Measurements from ENCODE around the gene PRMT9.

PRMT9 gene

DNA sequence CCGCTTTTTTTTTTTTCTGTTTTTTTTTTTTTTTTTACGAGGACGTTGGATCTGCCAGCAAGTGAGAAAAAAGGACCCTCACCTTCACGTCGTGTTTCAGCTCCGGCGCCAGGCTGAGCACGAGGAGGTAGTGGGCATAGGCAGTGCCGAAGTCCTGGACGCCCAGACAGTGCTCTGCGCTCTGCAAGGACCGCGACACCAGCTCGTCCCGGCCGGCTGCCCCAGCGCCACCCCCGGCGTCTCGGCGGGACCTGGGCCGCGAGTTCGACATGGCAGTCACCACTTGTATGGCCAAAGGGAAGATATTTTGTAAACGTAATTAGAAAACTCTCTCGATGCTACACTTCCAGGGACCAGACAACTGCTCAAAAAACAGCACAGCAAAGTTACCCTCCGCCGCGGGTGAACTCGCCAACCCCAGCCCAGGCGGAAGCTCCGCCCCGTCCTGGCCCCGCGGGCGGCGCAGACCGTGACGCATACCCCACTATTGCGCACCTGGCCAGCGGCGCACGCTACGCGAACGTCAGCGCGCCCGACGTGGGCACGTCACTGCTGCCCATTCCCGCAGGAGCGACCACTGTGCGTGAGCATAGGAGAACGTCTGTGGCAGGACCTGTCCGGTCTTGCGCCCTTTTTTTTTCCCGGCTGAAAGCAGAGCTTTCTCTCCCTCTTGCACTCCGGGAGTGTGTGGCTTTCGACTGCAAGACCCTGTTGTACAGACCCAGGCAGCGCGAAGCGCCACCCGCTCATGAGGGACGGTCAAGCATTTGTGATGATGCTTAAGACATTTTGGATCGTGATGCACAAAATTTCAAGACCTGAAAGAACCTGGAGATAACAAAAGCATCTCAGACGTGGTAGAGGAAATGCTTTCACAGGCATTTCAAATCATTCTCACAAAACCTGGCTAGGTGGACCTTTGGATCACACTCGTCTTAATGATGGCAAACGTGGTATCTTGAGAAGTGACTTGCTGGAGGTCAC lies at the start of gene PRMT9:
TSS of gene PRMT9 (minus strand) at position 447 of the 984 bp plus-strand sequence. CDS start at position 271, 176 bp downstream.
- peak; percentile 89 for DNase-seq

- no peak for DNase-seq
Measured at GRCh38 chr4:147732518-147733235, 48.7 kb upstream of the PRMT9 start.

DNA sequence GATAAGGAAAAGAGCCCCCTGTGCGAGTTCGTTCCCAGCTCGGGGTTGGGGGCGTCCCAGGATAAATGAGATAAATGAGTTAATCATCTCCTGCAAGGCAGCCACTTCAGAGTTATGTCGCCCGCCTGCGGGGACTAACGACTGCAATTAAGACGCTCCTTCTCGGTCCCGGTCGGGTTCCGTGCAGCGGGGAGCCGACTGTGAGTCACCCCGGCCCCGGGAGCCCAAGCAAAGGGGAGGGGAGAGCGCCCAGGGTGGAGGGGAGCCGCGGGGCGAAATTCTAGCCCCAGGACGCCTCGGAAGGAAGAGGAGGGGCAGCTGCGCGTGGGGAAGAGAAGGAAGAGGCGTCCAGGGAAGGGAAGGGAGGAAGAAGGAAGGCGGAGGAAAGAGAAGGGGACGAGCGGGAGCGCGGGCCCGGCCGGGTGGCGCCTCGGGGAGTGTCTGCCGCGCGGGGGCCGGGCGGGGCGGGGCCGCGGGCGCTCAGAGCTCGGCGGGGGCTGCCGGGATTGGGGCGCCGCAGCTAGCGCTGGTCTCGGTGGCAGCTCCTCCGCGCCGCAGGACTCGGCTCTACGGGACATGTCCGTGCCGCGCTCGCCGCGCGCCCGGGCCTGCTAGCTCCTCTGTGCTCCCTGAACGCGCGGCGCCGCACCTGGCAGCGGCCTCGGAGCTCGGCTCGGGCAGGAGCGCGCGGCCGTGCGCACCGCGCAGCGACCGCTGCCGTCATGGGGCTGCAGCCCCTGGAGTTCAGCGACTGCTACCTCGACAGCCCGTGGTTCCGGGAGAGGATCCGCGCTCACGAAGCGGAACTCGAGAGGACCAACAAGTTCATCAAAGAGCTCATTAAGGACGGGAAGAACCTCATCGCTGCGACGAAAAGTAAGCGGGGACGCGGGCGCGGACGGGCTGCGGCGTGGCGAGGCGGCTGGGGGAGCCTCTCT lies 47.9 kb upstream of the PRMT9 start, which contains the start of gene ARHGAP10:
TSS of gene ARHGAP10 (plus strand) at position 509 of the 938 bp plus-strand sequence. CDS start at position 723, 214 bp downstream.
- peak; percentile 79 for DNase-seq

DNA sequence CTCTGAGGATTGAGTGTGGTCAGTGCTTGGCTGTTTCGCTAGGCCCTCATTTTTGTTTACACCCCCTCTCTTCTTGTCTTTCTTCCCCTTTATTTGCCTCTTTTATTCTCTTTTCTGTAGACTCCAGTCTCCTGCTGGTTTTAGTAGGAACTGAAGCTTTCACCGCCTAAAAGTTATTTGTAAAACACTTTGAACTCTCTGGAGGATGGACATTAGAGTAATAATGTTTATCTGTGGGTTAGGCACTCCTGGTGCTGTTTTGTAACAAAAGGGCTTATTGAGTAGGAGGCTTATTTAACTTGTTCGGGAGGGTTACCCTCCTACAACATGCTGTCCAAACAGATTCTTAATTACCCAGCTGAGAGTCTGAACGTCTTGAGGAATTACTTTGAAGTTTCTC lies 46.4 kb upstream of the PRMT9 start:
- no peak for DNase-seq

GRCh38 chr4:147727476-147728028 lies 43.6 kb upstream of the PRMT9 start:
- DNase-seq = no peak

- DNase-seq = no peak
Measured at GRCh38 chr4:147725673-147726072, 41.7 kb upstream of the PRMT9 start.

GRCh38 chr4:147724468-147725201 lies 40.7 kb upstream of the PRMT9 start:
- DNase-seq = no peak

DNA sequence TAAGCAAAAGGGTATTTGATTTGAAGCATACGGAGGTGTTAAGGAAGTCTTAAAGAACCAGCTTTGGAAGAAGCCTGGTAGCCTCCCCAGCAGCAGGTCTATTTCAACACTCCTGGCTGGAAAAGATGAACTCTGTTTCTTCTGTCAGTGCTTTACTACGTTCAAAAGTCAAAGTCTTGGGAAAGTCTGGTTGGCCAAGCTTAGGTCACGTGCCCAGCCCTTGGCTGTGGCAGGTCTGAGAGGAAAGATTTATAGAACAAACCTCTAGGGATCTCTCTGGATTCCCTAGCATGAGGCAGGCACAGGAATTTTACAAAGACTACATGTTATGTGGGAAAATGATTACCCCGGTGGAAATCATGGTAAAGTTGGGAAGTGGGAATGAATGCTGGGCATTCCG lies 39.4 kb upstream of the PRMT9 start:
- DNase-seq = no peak

DNA sequence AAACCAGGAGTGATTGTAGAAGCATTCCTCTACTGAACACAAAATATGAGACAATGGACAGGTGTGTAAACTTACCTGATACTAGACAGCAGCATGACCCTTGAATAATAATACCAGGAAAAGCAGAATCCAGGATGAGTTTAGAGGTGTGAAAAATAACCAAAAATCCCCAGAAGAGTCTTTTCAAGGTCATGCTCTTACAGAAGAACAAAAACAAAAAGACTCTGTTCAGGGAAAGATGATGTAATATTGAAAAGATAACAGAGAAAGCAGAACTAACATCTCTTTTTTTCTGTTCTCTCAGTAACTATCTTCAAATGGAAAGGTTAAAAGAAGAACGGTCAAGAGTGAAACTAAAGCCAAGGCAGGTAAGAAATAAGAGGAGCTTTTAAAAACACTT lies 33.9 kb upstream of the PRMT9 start:
- DNase-seq = no peak

DNA sequence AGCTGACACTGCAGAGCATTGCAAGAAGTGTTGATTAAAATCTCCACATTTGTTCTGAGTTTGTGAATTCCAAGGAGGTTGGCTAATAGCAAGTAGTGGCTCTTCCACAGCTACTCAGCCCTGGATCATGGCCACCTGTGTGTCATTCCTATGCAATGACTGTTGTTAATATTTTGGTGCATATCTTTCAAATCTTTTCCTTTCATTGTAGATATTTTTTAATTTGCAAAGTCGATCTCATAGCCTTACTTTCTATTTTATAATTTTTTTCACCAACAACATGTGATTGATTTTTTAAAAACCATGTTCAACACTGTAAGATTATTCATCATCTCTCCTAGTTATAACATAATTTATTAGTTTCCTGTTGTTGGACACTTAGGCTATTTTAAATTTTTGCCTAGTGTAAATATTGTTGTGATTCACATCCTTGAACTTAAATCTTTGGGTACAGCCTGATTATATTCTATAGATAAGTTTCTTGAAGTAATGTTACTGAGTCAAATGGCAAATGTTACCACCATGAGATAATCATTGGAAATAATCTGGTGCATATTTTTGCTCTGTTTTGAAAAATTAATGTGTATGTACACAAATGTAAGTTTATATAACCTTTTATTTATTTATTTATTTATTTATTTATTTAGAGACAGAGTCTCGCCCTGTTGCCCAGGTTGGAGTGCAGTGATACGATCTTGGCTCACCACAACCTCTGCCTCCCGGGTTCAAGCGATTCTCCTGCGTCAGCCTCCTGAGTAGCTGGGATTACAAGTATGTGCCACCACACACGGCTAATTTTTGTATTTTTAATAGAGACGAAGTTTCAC lies 30.8 kb upstream of the PRMT9 start:
- no peak for DNase-seq

DNA sequence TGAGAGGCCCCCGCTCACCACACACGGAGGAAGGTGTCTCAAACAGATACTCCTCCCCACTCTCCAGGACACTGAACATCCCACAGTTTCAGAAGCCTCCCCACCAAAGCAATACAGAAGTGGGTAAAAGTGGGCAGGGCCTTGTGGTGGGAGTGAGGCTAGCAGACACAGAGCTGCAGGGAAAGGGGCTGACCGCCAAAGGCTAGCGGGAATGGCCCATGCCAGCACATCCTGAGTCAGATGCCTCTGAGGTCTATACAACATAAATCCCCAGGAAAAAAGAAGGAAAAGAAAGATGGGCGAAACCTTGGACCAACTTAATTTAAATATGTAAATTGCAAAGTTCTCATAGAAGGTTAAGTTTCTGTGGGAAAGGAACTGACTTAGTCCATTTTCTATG lies 26.0 kb upstream of the PRMT9 start:
- no peak for DNase-seq

- DNase-seq = peak; percentile 54
Measured at GRCh38 chr4:147707892-147708672, 24.1 kb upstream of the PRMT9 start.

DNA sequence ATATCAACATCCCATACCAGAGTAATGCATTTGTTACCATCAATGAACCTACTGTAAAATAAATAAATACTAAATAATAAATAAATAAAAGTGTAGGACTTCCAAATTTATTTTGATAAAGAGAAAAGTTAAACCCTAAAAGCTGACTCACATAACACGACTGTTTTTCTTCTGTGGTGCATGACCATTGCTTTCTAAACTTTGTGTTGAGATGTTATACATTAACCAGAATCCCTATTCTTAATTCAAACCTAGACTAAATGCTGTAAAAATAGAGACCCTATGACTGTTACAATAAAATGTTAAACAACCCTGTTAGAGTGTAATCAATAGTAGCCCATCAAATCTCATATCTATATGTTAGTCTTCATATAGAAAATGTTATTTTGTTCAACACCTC lies 20.9 kb upstream of the PRMT9 start:
- DNase-seq = no peak

DNA sequence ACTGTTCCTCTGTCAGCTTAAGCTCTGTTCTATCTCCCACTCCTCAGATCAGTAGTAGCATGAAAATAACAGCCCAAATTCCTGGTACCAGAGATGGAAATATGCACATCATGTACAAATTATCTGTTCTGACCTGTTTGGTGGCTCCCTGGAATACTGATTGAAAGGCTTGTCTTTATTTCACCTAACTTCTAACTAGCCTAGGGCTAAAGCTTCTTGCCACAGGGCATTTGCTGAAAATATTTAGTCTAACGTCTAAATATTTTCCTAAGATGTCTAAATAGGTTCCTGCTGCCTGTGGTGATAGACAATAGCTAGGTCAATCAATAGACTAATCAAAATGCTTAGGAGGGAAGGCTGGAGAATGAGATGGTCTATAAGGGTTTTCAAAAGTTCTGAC lies 12.9 kb upstream of the PRMT9 start:
- DNase-seq = no peak

GRCh38 chr4:147693218-147693617 lies 9.3 kb upstream of the PRMT9 start:
- no peak for DNase-seq

GRCh38 chr4:147691820-147692219 lies 7.9 kb upstream of the PRMT9 start:
- no peak for DNase-seq

- DNase-seq = no peak
Measured at GRCh38 chr4:147689067-147689466, 5.1 kb upstream of the PRMT9 start.

DNA sequence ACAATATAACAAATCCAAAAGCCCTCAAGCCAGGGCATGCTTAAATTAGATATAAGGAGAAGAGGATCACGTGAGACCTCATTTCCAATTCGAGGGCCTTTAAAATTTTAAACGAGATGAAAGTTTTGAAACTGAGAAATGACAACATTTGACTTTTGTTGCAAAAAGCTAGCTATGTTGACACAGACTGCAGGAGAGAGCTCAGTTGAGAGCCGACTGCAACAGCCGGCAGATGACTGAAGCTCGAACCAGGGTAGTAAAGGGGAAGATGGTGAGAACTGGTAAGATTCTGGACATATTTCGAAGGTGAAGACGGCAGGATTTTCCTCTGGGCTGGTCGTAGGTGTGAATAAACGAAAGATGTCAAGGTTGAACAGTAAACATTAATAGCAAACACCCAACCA lies 773 bp downstream of the PRMT9 start:
- peak; percentile 6 for DNase-seq

DNA sequence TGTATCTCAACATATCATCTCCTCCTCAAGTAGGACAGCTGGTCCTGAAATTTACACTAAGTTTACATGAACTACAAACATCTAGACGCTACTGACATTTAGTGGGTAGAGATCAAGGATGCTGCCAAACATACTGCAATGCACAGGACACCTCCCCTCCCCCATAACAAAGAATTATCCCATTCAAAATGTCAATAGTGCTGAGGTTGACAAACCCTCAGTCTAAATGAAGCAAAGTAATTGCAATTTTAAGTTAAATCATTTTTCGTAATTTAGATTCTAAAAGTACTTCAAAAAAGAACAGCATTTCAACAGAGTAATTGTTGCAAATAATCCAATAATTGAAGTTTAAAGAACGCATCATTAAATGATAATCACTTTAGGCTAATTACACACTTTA lies 1.2 kb downstream of the PRMT9 start:
- DNase-seq = no peak
